Measurements from ENCODE around the gene NUCB1.
"Not testable (repeated sequence)": the region's sequence is repeated elsewhere in the genome, so short reads cannot be mapped to it uniquely, and the experiment has no call there.

Gene NUCB1

GRCh38 chr19:48907671-48908070 is 7.6 kb downstream of the NUCB1 start:
- DNase-seq: no peak

- not testable (repeated sequence) for DNase-seq
Observed at GRCh38 chr19:48909424-48910077, 9.4 kb downstream of the NUCB1 start.

- DNase-seq: no peak
Observed at GRCh38 chr19:48910803-48911202, 10.7 kb downstream of the NUCB1 start.

GRCh38 chr19:48913114-48913889 is 13.2 kb downstream of the NUCB1 start:
- no peak for DNase-seq

GRCh38 chr19:48914181-48914580 is 14.1 kb downstream of the NUCB1 start:
- DNase-seq: no peak

GRCh38 chr19:48915757-48916156 is 15.6 kb downstream of the NUCB1 start:
- DNase-seq: no peak

- DNase-seq: no peak
Observed at GRCh38 chr19:48918071-48918470, 18.0 kb downstream of the NUCB1 start.

- no peak for DNase-seq
Observed at GRCh38 chr19:48918801-48919247, 18.7 kb downstream of the NUCB1 start.

- not testable (repeated sequence) for DNase-seq
Observed at GRCh38 chr19:48919271-48919670, 19.2 kb downstream of the NUCB1 start.

GRCh38 chr19:48920949-48921348 is 20.8 kb downstream of the NUCB1 start:
- no peak for DNase-seq

GRCh38 chr19:48921721-48922500 is 21.8 kb downstream of the NUCB1 start:
- DNase-seq: no peak

- DNase-seq: no peak
Observed at GRCh38 chr19:48922548-48923490, 22.7 kb downstream of the NUCB1 start.

GRCh38 chr19:48925240-48925843 is 25.2 kb downstream of the NUCB1 start:
- no peak for DNase-seq

GRCh38 chr19:48925890-48926289 is 25.8 kb downstream of the NUCB1 start:
- not testable (repeated sequence) for DNase-seq

- no peak for DNase-seq
Observed at GRCh38 chr19:48926909-48927308, 26.8 kb downstream of the NUCB1 start.

- DNase-seq: not testable (repeated sequence)
Observed at GRCh38 chr19:48927692-48928091, 27.6 kb downstream of the NUCB1 start.

- DNase-seq: no peak
Observed at GRCh38 chr19:48928164-48929025, 28.3 kb downstream of the NUCB1 start.

- DNase-seq: peak; percentile 15
Observed at GRCh38 chr19:48933382-48933932, 33.3 kb downstream of the NUCB1 start, which contains the start of gene DHDH. Gene DHDH, plus strand, starts transcription at chr19:48933699. Its CDS starts 23 bp downstream, at chr19:48933722.

GRCh38 chr19:48934837-48935236 is 34.7 kb downstream of the NUCB1 start:
- no peak for DNase-seq

GRCh38 chr19:48935864-48936263 is 35.8 kb downstream of the NUCB1 start:
- no peak for DNase-seq
